ENCODE measurements around the gene RASGRP1.

RASGRP1 gene

GRCh38 chr15:38535491-38536200, 29.0 kb downstream of the RASGRP1 start:
- DNase-seq (ENCODE audit: low read depth) = no peak

GRCh38 chr15:38534691-38535090, 29.9 kb downstream of the RASGRP1 start:
- DNase-seq (ENCODE audit: low read depth) = no peak

GRCh38 chr15:38533926-38534325, 30.7 kb downstream of the RASGRP1 start:
- DNase-seq (ENCODE audit: low read depth) = no peak

- DNase-seq (ENCODE audit: low read depth) = no peak
Observed at GRCh38 chr15:38533416-38533915, 31.1 kb downstream of the RASGRP1 start.

GRCh38 chr15:38532728-38533127, 31.9 kb downstream of the RASGRP1 start:
- no peak for DNase-seq (ENCODE audit: low read depth)

GRCh38 chr15:38531509-38531908, 33.1 kb downstream of the RASGRP1 start:
- DNase-seq (ENCODE audit: low read depth) = no peak

- no peak for DNase-seq (ENCODE audit: low read depth)
Observed at GRCh38 chr15:38530113-38530512, 34.5 kb downstream of the RASGRP1 start.

- DNase-seq (ENCODE audit: low read depth) = no peak
Observed at GRCh38 chr15:38528294-38528693, 36.3 kb downstream of the RASGRP1 start.

- DNase-seq (ENCODE audit: low read depth) = no peak
Observed at GRCh38 chr15:38526158-38526557, 38.5 kb downstream of the RASGRP1 start.

- DNase-seq (ENCODE audit: low read depth) = no peak
Observed at GRCh38 chr15:38525489-38525888, 39.1 kb downstream of the RASGRP1 start.

- DNase-seq (ENCODE audit: low read depth) = no peak
Observed at GRCh38 chr15:38524156-38524555, 40.5 kb downstream of the RASGRP1 start.

GRCh38 chr15:38522922-38523321, 41.7 kb downstream of the RASGRP1 start:
- no peak for DNase-seq (ENCODE audit: low read depth)

- DNase-seq (ENCODE audit: low read depth) = no peak
Observed at GRCh38 chr15:38521316-38521715, 43.3 kb downstream of the RASGRP1 start.

- DNase-seq (ENCODE audit: low read depth) = no peak
Observed at GRCh38 chr15:38520035-38520434, 44.6 kb downstream of the RASGRP1 start.

GRCh38 chr15:38518084-38518483, 46.5 kb downstream of the RASGRP1 start:
- DNase-seq (ENCODE audit: low read depth) = no peak

GRCh38 chr15:38517312-38517975, 47.2 kb downstream of the RASGRP1 start:
- no peak for DNase-seq (ENCODE audit: low read depth)

- no peak for DNase-seq (ENCODE audit: low read depth)
Observed at GRCh38 chr15:38516626-38517025, 48.0 kb downstream of the RASGRP1 start.

- no peak for DNase-seq (ENCODE audit: low read depth)
Observed at GRCh38 chr15:38514601-38515000, 50.0 kb downstream of the RASGRP1 start.

- DNase-seq (ENCODE audit: low read depth) = no peak
Observed at GRCh38 chr15:38512901-38513300, 51.7 kb downstream of the RASGRP1 start.

- no peak for DNase-seq (ENCODE audit: low read depth)
Observed at GRCh38 chr15:38509152-38509551, 55.5 kb downstream of the RASGRP1 start.

- no peak for DNase-seq (ENCODE audit: low read depth)
Observed at GRCh38 chr15:38508647-38509046, 56.0 kb downstream of the RASGRP1 start.

- DNase-seq (ENCODE audit: low read depth) = no peak
Observed at GRCh38 chr15:38507570-38507969, 57.0 kb downstream of the RASGRP1 start.

- DNase-seq (ENCODE audit: low read depth) = no peak
Observed at GRCh38 chr15:38506997-38507396, 57.6 kb downstream of the RASGRP1 start.

All from GM04503 (cell line).